HEK293T (cell line): ENCODE data around the gene RAMP3.

Experiments used
- CTCF ChIA-PET: fragments of 350-600 bp; formaldehyde crosslinking; extraction: SDS; loops from one replicate; lab custom pipeline; 2021; ENCODE audit warnings: antibody characterized with exemption, inconsistent platforms; lab: Yijun Ruan, JAX
- POLR2A ChIA-PET: fragments of 350-600 bp; formaldehyde crosslinking; extraction: SDS; loops from one replicate; lab custom pipeline; 2020; ENCODE audit warnings: antibody characterized with exemption, inconsistent platforms; lab: Yijun Ruan, JAX
- DNase-seq: peaks from one replicate; pipeline ENCODE4 v3.0.0; 2012; ENCODE audit warnings: mixed read lengths; ENCODE audit errors: extremely low spot score
- BHLHE40 ChIP-seq: fragments of 450-650 bp; IDR thresholded peaks from 2 replicates; pipeline ENCODE4 v1.6.1; 2016; ENCODE audit warnings: mild to moderate bottlenecking, moderate library complexity, borderline replicate concordance
- CTBP1 ChIP-seq: fragments of 450-650 bp; IDR thresholded peaks from 2 replicates; pipeline ENCODE4 v1.6.1; 2016; ENCODE audit warnings: borderline replicate concordance
- ELF4 ChIP-seq: fragments of 450-650 bp; IDR thresholded peaks from 2 replicates; pipeline ENCODE4 v1.6.1; 2017; ENCODE audit warnings: antibody characterized with exemption
- FOXA1 ChIP-seq: fragments of 450-650 bp; IDR thresholded peaks from 2 replicates; pipeline ENCODE4 v1.6.1; 2016; ENCODE audit warnings: mild to moderate bottlenecking
- NFRKB ChIP-seq: fragments of 450-650 bp; IDR thresholded peaks from 2 replicates; pipeline ENCODE4 v1.6.1; 2016; ENCODE audit warnings: mild to moderate bottlenecking, moderate library complexity
- SUZ12 ChIP-seq: fragments of 450-650 bp; IDR thresholded peaks from 2 replicates; pipeline ENCODE4 v1.6.1; 2016; ENCODE audit warnings: mild to moderate bottlenecking
- ZNF384 ChIP-seq: fragments of 450-650 bp; IDR thresholded peaks from 2 replicates; pipeline ENCODE4 v1.6.1; 2016
- TF ChIP-seq, protein P1 (sequence below): fragments of 450-650 bp; IDR thresholded peaks from 2 replicates; pipeline ENCODE4 v1.6.1; 2016

The RAMP3 gene

GRCh38 chr7:45229156-45229920, 71.7 kb downstream of the RAMP3 start:
- TF ChIP-seq, protein P1, sequence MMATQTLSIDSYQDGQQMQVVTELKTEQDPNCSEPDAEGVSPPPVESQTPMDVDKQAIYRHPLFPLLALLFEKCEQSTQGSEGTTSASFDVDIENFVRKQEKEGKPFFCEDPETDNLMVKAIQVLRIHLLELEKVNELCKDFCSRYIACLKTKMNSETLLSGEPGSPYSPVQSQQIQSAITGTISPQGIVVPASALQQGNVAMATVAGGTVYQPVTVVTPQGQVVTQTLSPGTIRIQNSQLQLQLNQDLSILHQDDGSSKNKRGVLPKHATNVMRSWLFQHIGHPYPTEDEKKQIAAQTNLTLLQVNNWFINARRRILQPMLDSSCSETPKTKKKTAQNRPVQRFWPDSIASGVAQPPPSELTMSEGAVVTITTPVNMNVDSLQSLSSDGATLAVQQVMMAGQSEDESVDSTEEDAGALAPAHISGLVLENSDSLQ: no peak
- no peak for TF ChIP-seq ZNF384
- TF ChIP-seq FOXA1: no peak
- TF ChIP-seq SUZ12: no peak
- no peak for TF ChIP-seq NFRKB
- TF ChIP-seq CTBP1: no peak
- no peak for TF ChIP-seq ELF4
- ChIA-PET CTCF (no interaction called here), POLR2A (no interaction called here)

DNA sequence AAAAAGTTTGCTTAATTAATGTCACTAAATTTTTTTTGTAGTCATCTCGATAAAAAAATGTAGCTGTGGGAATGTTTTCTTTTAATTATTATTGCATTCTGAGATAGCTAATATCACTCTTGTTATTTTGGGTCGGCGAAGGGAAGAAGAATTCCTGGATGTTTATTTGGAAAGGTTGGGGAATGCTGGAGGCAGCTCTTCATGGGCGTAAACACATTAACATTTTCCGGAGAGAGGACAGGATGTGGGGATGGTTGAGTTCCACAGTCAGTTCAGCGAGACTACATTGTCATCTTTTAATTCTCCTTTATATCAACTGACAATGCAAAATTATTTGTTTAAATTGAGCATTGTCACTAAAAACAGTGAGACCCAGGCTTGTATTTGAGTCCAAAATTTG, 72.5 kb downstream of the RAMP3 start:
- no peak for DNase-seq
- TF ChIP-seq ELF4: no peak
- TF ChIP-seq, protein P1: no peak
- no peak for TF ChIP-seq CTBP1
- CTCF ChIA-PET: no interaction called here
- POLR2A ChIA-PET: no interaction called here

More at GRCh38 chr7:45229156-45229920, 71.7 kb downstream of the RAMP3 start:
- no peak for DNase-seq

GRCh38 chr7:45230611-45231165, 73.1 kb downstream of the RAMP3 start:
- ChIA-PET POLR2A (no interaction called here), CTCF (interaction anchor here (0.7 kb wide), 1 partner anchor 413 kb away, joined by 4 read pairs; no protein-coding TSS in a partner anchor)
- DNase-seq: no peak

GRCh38 chr7:45233249-45233775, 75.7 kb downstream of the RAMP3 start:
- no peak for DNase-seq
- TF ChIP-seq CTBP1 (no peak), BHLHE40 (no peak)
- CTCF ChIA-PET: no interaction called here
- POLR2A ChIA-PET: no interaction called here

More at GRCh38 chr7:45230611-45231165, 73.1 kb downstream of the RAMP3 start:
- TF ChIP-seq NFRKB (no peak), FOXA1 (no peak)
